GM21381 (cell line): ENCODE measurements around the gene SHPK.
"Not testable (repeated sequence)": the region's sequence is repeated elsewhere in the genome, so short reads cannot be mapped to it uniquely, and the experiment has no call there.

Source experiments
- ATAC-seq: cut with Tn5 transposase; IDR thresholded peaks from one replicate; pipeline ENCODE4 v1.9.1; 2021; ENCODE audit warnings: mild to moderate bottlenecking, moderate library complexity; ENCODE audit not compliant: unreplicated experiment

SHPK gene

GRCh38 chr17:3594051-3594800 lies 41.8 kb downstream of the SHPK start:
- ATAC-seq: no peak

- no peak for ATAC-seq
Observed at GRCh38 chr17:3593384-3593783, 42.7 kb downstream of the SHPK start.

DNA sequence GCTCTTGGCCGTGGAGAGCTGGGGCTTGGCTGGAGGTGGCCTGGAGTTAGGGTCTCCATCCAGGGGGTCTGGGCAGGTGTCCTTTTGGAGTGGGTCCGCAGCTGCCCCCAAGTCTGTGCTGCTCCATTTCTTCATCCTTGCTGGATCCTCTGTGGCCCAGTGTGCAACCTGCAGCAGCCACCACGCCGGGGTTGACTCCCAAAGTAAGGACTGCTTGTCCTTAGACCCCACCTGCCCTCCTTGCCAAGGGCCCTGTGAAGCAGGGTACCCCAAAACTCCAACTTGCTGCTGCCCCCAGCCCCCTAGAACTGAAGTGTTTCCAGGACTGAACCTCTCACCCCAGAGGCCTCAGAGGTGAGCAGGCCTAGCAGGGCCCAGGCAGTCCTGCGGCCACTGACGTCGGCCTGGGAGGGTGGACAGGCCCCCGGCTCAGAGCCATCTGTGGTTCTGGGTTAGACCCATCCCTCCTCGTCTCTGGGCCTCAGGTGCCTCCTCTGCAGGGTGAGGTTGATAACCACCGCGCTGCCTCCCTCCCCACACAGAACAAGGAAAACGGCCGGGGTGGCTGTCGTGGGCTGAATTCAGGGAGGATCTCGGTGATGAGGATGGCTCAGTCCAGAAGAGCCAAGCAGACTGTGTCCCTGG lies 43.7 kb downstream of the SHPK start:
- ATAC-seq: no peak

DNA sequence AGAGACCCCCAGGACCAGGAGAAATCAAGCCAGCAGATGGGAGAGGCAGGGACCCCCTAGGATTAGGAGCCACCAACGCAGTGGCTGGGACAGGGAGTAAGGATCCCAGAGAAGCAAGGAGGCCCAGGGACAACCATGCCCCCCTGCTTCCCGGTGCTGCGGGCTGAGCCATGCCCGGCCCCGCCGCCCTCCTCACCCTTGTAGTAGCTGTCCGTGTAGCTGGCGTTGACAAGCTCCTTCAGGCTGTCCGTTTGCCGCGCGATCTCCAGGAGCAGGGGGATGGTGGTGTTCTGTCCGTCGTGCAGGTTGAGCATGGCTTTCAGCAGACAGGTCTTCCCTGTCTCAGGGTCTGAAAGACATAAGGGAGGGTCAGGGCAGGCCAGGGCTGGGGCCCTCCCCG lies 45.3 kb downstream of the SHPK start:
- ATAC-seq: no peak

DNA sequence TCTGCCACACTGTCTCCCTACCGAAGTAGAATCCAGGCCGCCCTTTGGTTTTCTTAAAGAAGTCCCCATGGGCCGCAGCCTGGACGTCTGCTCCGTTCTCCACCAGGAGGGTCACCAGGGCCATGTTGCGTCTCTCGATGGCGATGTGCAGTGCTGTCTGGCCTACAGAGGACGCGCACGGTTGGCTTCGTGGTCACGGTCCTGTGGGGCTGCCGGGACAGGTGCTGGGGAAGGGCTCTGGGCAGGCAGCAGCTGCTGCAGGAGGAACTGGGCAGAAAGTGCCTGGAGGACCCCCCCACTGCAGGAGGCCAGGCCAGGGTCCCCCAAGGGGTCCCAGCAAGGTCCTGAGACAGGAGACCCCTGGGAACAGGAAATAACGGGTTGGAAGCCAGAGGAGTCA lies 45.8 kb downstream of the SHPK start:
- no peak for ATAC-seq

- no peak for ATAC-seq
Observed at GRCh38 chr17:3589784-3590183, 46.3 kb downstream of the SHPK start.

GRCh38 chr17:3585826-3586225 lies 50.2 kb downstream of the SHPK start:
- no peak for ATAC-seq

- no peak for ATAC-seq
Observed at GRCh38 chr17:3583456-3583855, 52.6 kb downstream of the SHPK start.

DNA sequence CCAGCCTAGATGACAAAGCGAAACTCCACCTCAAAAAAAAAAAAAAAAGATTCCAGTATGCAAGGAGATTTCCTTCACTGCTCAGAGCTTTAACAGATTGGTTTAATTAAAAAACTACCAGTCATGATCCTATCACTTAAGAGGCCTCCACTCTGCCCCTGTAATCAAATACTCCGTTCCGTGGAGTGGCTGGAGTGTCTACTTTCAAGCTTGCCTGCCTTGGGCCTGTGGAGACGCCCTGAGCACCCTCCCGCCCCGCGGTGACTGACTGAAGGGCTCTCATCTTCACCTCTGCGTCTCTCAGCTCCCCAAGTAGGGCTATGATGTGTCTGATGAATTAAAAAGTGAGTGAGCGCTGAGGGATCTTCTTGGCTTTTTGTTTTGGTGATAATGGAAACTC lies 53.1 kb downstream of the SHPK start:
- ATAC-seq: no peak

DNA sequence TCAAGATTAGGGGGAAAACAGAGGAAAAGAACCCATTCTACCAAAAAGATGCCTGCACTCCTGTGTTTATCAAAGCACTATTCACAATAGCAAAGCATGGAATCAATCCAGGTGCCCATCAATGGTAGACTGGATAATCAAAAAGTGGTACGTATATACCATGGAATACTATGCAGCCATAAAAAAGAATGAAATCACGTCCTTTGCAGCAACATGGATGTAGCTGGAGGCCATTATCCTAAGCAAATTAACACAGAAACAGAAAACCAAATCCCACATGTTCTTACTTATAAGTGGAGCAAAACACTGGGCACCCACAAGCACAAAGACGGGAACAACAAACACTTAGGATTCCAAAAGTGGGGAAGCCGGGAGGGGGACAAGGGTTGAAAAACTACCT lies 57.4 kb downstream of the SHPK start:
- ATAC-seq: not testable (repeated sequence)

- no peak for ATAC-seq
Observed at GRCh38 chr17:3576970-3577369, 59.1 kb downstream of the SHPK start.

DNA sequence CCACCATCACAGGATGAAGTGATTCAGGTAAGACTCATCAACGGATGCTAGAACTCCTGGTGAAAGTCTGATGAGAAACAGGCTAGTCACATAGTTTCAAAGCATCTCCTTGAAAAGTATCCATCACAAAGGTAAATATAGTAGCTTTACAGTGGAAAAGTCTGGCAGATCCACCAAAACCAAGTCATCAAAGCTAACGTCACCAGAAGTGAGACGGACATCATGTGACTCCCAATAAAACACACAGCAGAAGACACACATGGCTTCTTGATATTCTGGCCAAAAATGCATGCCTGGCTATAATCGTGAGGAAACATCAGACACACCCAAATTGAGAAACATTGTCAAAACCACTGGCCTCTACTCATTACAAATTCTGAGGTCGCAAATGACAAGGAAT lies 60.5 kb downstream of the SHPK start:
- ATAC-seq: no peak

GRCh38 chr17:3574231-3574630 lies 61.8 kb downstream of the SHPK start:
- ATAC-seq: no peak

DNA sequence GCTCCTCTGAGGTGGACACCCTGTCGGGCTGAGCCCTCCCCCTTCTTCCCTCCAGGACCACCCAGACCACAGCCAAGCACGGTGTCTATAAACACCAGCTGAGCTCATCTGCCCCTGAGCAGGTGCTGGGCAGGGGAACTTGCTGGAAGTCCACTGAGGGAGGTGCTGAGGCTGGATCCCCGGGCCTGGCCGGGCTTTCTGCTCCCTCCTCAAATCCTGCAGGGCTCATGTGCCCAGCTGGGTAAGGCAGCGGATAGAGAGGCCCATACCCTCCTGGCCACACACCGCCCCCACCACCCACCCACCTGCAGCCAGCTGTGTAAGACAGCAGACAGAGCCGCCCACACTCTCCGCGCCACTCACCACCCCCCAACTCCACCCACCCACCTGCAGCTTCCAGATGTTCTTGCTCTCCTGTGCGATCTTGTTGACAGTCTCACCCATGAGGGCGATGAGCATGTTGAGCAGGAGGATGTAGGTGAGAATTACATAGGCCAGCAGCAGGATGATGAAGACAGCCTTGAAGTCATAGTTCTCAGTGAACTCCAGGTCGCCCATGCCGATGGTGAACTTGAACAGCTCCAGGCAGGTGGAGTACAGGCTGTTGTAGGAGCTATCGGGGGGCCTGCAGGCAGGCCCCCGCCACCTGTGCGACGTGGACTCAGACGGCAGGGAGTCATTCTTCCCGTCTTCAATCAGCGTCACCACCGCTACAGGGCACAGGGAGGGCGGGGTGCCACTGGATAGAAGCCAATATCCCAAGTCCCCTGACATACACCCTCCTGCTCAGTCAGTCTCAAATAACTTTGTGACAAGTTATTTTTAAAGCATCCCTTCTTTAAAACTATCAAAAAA lies 62.6 kb downstream of the SHPK start:
- ATAC-seq: no peak

GRCh38 chr17:3572231-3572630 lies 63.8 kb downstream of the SHPK start:
- no peak for ATAC-seq

DNA sequence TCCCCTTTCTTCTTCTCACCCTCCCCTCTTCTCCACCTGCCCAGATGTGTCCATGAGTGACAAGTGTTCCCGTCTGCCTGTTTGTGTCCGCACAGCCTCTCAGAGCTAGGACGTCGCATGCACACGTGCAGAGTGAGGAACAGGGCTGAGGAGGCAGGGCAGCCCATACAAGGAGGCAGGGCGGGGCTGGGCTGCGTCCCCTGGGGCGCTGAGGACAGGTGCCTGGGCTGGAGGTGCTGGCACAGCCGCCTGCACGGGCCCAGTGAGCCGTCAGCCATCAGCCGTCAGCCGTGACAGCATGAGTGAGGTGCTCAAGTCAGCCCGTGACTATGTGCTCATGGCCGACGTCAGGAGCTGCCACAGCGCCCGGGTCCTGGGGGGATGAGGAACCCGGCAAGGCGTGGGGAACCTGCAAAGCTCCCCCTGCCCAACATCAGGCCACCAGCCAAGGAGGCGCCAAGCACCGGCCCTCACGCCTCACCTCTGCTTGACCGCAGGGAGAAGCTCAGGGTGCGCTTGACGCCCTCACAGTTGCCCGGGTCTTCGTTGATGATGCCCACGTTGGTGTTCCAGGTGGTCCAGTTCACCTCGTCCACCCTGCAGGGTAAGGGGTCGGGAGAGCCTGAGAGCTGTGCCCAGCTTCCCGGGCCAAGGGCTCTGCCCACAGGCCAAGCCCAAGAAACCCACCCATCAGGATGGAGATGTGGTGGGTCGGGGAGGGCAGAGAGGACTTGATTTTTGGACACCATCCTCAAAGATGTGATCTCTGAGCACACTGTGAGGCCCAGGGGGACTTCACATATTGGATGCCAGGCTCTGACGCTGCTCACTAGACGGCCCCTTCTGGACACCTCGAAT lies 64.8 kb downstream of the SHPK start:
- ATAC-seq: no peak

- ATAC-seq: no peak
Observed at GRCh38 chr17:3569534-3570137, 66.4 kb downstream of the SHPK start.

DNA sequence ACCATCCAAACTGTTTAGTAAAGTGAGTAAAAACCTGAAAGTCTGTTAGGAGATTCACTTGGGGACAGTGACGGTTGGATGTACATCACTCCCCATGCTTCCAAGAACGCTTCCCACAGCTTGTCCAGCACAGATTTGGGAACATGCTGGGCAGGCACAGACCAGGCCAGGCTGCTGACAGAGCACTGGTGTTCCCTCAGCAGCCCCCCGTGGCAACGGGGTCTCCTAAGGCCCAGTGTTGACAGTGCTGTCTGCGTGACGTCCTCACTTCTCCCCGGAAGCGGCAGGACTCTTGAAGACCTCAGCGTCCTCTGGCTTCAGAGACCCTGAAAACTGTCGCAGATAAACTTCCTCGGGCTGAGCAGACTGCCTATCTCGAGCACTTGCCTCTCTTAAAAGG lies 69.5 kb downstream of the SHPK start:
- ATAC-seq: no peak

GRCh38 chr17:3565143-3565542 lies 70.9 kb downstream of the SHPK start:
- ATAC-seq: no peak

GRCh38 chr17:3564241-3564640 lies 71.8 kb downstream of the SHPK start:
- not testable (repeated sequence) for ATAC-seq

DNA sequence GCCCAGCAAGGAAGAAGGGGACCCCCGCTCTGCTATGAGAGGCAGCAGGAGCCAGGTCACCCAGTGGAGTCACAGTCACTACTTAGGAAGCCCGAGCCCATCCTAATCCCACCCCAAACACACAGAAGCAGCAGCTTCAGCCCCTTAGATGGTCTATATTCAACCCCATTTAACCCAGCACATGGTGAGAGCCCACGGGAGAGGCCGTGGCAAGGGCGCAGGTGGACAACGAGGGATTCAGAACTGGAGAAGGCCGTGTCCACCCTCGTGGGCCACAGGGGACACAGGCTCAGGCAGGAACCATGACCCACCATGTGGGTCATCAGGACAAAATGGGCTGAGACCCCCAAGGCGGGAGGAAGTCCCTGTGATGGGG lies 76.8 kb downstream of the SHPK start:
- ATAC-seq: no peak
